ENCODE results near the gene CAND2.

- TF ChIP-seq CTCF (conservative IDR thresholded peaks at IDR 0.05) = no peak
- TF ChIP-seq ZFX (IDR thresholded peaks at IDR 0.05) = no peak
Measured at GRCh38 chr3:12773030-12773709, 23.3 kb upstream of the CAND2 start.

Measured in C4-2B (cell line).